Measurements from ENCODE around the gene CWC27.

CWC27 gene

GRCh38 chr5:65009207-65009606 lies 240.5 kb downstream of the CWC27 start:
- no peak for DNase-seq

- DNase-seq = no peak
Measured at GRCh38 chr5:65010841-65011240, 242.1 kb downstream of the CWC27 start.

- no peak for DNase-seq
Measured at GRCh38 chr5:65012301-65012892, 243.7 kb downstream of the CWC27 start.

- no peak for DNase-seq
Measured at GRCh38 chr5:65013166-65013565, 244.4 kb downstream of the CWC27 start.

- DNase-seq = no peak
Measured at GRCh38 chr5:65014769-65015168, 246.0 kb downstream of the CWC27 start.

GRCh38 chr5:65015767-65016166 lies 247.0 kb downstream of the CWC27 start:
- no peak for DNase-seq

- no peak for DNase-seq
Measured at GRCh38 chr5:65017636-65018035, 248.9 kb downstream of the CWC27 start.

- no peak for DNase-seq
Measured at GRCh38 chr5:65018763-65019162, 250.0 kb downstream of the CWC27 start.

GRCh38 chr5:65020492-65020891 lies 251.8 kb downstream of the CWC27 start:
- no peak for DNase-seq

GRCh38 chr5:65021527-65022226 lies 252.9 kb downstream of the CWC27 start:
- DNase-seq = no peak

GRCh38 chr5:65022932-65023331 lies 254.2 kb downstream of the CWC27 start:
- no peak for DNase-seq

- DNase-seq = no peak
Measured at GRCh38 chr5:65024681-65025080, 256.0 kb downstream of the CWC27 start.

- peak in 1 of 2 experiments; percentile 10 for DNase-seq
Measured at GRCh38 chr5:65026816-65027548, 258.3 kb downstream of the CWC27 start.

- DNase-seq = no peak
Measured at GRCh38 chr5:65029178-65029577, 260.4 kb downstream of the CWC27 start.

GRCh38 chr5:65030056-65030455 lies 261.3 kb downstream of the CWC27 start:
- no peak for DNase-seq

GRCh38 chr5:65032250-65032649 lies 263.5 kb downstream of the CWC27 start:
- no peak for DNase-seq

- no peak for DNase-seq
Measured at GRCh38 chr5:65034029-65034812, 265.5 kb downstream of the CWC27 start.

GRCh38 chr5:65034813-65035209 lies 266.1 kb downstream of the CWC27 start:
- DNase-seq = peak in 1 of 2 experiments; percentile 25

GRCh38 chr5:65035211-65036206 lies 266.8 kb downstream of the CWC27 start:
- peak; percentile 67 to 74 for DNase-seq

- DNase-seq = peak; percentile 14 to 17
Measured at GRCh38 chr5:65037831-65038815, 269.4 kb downstream of the CWC27 start.
